Epidermal melanocyte (primary cell): Measurements from ENCODE around the gene ALPL.
"Not testable (repeated sequence)": the region's sequence is repeated elsewhere in the genome, so short reads cannot be mapped to it uniquely, and the experiment has no call there.

Experiments
- DNase-seq: peaks from one replicate; pipeline ENCODE4 v3.0.0; 2011; ENCODE audit warnings: low spot score; ENCODE audit not compliant: insufficient read length

Gene ALPL

DNA sequence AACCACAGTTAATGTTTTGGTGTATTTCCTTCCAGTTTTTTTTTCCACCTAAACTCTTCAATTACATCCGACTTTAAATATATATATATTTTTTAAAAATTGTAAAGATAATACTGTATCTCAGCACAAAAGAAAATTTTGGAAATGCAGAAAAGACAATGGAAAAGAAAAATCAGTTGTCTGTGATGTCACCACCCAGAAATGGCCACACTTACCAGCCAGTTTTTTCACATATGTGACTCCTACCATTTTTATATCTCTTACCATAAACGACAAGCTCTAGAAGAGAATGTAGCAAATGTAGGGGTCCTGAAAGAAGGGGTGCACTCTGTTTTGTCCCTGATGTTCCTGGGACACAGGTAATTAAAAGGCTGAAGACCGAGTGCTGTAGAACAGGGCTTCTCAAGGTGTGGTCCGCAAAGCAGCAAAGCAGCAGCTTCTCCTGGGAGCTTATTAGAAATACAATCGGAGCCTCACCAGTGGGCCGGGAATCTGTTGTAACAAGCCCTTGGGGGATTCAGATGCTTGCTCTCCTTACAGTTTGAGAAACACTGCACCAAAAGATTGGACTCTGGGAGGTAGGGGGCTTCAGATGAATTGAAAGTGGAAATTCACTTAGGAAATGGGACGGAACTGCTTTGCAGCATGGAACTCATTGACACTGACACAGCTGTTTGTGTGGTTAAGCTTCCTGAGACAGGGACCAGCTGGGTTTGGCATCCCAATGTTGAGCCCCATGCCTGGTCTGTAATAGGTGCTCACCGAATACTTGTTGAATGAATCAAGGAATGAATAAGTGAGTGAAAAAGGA is 44.1 kb downstream of the ALPL start:
- peak; percentile 36 for DNase-seq

DNA sequence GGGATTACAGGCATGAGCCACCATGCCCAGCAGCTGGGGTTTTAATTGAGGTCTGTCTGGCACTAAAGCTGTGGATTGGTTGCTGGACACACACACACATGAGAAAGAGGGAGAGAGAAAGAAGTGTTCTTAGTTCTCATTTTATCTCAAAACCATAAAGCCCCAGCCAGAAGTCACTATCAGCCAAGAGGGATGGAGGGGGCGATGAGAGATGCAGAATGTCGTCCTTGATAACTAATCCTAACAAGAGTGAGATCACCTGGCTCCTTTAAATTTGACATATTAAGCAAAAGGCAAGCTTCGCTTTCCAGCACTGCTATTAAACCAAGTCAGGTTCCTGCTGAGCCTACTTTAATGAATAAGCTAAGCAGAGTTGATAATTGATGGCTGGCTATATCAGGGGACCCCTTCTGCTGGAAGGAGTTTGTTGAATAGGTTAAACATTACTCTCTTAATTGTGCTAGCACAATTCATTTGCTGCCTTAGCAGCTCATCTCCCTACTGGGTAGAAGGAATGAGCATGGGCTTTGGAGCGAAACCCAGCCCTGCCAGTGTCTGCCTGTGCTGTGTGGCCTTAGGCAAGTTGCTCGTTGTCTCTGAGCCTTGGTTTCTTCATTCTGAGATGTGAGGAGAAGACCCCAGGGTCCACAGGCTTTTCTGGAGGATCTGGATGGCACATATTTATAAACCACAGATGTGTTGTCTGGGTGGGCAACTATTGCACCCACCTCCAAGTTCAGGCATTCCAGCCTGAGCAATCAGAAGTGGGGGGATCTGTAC is 50.8 kb downstream of the ALPL start:
- no peak for DNase-seq

- no peak for DNase-seq
These were observed 51.9 kb downstream of the ALPL start for GRCh38 chr1:21560916-21561638.

GRCh38 chr1:21562896-21563295 is 53.7 kb downstream of the ALPL start:
- DNase-seq: no peak

GRCh38 chr1:21563971-21564370 is 54.7 kb downstream of the ALPL start:
- no peak for DNase-seq

GRCh38 chr1:21564521-21565095 is 55.4 kb downstream of the ALPL start:
- DNase-seq: no peak

DNA sequence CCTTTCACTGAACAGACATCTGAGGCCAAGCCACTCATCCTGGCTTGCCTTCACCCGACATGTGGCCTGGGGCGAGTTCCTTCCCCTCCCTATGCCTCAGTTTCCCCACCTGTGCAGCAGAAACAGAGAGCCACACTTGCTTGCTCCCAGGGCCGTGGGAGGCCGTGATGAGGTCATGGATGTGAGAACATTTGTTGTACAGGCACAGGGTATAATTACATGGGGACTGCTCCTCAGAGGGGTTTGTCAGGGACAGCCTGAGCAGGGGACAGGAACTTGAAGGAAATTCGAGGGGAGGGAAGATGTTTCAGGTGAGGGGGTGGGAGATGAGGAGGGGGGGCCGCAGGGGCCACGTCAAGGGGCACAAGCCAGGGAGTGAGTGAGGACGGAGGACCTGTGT is 56.1 kb downstream of the ALPL start:
- DNase-seq: no peak

DNA sequence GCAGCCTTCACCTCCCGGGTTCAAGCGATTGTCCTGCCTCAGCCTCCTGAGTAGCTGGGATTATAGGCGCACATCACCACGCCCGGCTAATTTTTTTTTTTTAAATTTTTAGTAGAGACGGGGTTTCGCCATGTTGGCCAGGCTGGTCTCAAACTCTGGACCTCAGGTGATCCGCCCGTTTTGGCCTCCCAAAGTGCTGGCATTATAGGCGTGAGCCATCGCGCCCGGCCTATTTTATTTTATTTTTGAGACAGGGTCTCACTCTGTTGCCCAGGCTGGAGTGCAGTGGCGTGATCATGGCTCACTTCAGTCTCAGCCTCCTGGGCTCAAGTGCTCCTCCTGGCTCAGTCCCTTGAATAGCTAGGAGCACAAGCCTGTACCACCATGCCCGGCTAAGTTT is 57.1 kb downstream of the ALPL start:
- DNase-seq: not testable (repeated sequence)

GRCh38 chr1:21567241-21568005 is 58.2 kb downstream of the ALPL start:
- no peak for DNase-seq

GRCh38 chr1:21568006-21568746 is 59.0 kb downstream of the ALPL start:
- DNase-seq: no peak

GRCh38 chr1:21568809-21569385 is 59.7 kb downstream of the ALPL start:
- no peak for DNase-seq

- no peak for DNase-seq
These were observed 60.8 kb downstream of the ALPL start for GRCh38 chr1:21569820-21570527.

- DNase-seq: no peak
These were observed 61.3 kb downstream of the ALPL start for GRCh38 chr1:21570528-21570875.

DNA sequence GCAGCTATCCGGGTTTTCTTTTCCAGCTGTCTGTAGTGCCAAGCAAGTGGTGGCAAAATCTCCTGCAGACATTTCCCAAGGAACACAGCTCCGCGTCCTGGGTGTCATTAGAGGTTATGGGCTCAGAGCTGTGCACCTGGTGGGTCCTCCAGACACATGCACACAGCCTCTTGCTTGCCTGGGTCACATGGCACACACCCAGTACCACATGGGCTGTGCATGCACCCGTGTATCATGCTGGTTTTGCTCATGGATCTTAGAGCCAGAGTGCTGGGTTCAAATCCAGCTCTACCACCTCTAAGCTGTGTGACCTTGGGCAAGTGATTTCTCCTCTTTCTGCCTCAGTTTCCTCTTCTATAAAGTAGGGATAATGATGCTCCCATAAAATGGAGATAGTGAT is 61.7 kb downstream of the ALPL start:
- no peak for DNase-seq

DNA sequence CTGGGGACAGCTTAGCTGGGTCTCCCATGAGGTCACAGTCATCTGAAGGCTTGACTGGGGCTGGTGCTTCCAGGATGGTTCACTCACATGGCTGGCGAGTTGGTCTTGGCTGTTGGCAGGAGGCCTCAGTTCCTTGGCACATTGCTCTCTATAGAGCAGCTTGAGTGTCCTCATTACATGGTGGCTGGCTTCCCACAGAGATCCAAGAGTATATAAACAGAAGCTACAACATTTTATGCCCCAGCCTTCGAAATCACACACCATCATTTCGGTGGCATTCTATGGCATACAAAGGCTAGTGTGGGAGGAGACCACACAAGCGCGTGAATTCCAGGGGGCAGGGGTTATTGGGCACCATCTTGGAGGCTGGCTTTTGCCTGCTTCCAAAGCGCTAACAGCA is 63.0 kb downstream of the ALPL start:
- DNase-seq: no peak

DNA sequence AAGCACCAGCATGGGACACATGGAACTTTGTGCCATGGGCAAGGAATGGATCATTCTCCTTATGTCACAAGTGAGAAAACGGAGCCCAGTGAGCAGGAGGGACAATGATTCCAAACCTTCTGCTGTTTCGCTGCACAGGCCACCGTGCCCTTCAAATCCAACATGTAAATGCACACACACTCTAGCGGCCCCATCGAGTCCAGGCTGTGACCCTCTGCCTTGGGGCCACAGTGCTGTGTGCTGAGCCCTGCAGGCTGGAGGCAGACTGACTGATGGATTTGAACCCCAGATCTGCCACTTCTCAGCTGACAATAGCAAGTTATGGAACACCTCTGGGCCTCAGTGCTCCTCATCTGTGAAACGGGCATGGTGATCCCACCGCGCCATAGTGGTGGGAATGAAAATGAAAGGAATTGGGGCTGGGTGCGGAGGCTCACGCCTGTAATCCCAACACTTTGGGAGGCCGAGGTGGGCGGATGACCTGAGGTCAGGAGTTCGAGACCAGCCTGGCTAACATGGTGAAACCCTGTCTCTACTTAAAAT is 63.6 kb downstream of the ALPL start:
- no peak for DNase-seq

GRCh38 chr1:21573475-21573874 is 64.3 kb downstream of the ALPL start:
- no peak for DNase-seq

DNA sequence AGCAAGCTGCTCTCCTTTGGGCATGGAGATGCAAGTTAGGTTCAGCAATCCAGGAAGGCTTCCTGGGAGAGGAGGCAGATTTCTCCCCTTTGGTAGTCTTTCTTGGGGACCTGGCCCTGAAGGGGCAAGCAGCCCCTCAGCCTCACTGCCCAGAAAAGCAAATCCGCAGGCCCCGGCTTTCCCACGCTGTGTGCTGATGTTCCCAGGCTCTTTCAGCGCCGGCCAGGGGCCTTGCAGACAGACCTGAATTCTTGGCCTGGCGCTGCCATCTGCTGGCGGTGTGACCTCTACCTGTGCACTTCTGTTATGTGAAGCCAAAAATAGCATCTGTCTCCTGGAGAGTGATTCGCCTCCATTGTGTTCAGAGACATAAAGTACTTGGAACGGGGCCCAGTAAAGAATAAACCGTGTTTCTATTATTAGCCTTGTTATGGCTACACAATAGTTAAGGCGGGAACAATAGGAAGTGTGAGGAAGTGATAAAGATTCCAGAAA is 64.8 kb downstream of the ALPL start:
- DNase-seq: no peak
